GM21528 (cell line): ENCODE data around the gene CACNB4.
"Not testable (repeated sequence)": the region's sequence is repeated elsewhere in the genome, so short reads cannot be mapped to it uniquely, and the experiment has no call there.

Source experiments
- ATAC-seq: cut with Tn5 transposase; IDR thresholded peaks from one replicate; pipeline ENCODE4 v1.9.1; 2021; ENCODE audit warnings: mild to moderate bottlenecking, moderate library complexity; ENCODE audit not compliant: unreplicated experiment, low FRiP score

Gene CACNB4

DNA sequence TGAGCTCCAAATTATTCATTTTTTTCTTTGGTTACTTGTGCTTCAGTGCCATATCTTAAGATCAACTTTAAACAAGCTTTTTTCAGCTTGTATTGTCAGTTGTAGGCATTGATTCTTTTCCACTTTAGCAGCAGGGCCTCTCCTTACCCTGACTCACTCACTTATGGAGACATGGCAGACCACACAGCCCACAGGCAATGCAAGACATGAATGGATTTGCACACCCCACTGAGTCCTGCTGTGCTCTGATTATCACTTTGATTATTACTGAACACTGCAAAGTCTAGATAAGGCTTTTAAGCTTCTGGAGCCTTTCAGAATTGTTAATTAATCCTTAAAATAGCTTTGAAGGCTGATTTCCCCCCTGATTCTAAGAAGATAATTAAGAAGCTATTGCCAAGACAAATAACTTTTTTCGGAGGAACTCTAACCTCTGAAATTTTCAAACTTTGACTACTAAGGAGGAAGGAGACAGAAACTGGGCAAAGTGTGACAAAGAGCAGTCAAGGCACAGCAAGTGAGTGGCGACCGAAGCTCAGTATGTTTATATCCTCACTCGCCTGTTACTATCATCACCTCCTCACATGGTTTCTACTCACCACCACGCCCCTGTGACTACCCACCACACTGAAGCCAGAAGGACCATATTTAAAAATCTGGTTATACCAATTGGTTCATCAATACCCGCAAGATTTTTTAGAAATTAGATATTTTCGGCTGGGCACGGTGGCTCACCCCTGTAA, 43.3 kb downstream of the CACNB4 start:
- no peak for ATAC-seq

DNA sequence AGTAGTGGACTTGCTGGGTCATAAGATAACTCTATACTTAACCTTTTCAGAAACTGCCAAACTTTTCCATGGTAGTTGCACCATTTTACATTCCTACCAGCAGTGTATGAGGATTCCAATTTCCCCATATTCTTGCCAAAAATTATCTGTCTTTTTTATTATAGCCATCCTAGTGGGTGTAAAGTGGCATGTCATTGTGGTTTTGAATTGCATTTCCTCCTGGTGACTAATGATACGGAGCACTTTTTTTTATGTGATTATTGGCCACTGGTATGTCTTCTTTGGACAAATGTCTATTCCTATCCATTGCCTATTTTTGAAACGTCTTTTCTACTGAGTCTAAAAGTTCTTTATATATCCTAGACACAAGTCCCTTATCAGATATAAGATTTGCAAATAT, 44.3 kb downstream of the CACNB4 start:
- no peak for ATAC-seq

DNA sequence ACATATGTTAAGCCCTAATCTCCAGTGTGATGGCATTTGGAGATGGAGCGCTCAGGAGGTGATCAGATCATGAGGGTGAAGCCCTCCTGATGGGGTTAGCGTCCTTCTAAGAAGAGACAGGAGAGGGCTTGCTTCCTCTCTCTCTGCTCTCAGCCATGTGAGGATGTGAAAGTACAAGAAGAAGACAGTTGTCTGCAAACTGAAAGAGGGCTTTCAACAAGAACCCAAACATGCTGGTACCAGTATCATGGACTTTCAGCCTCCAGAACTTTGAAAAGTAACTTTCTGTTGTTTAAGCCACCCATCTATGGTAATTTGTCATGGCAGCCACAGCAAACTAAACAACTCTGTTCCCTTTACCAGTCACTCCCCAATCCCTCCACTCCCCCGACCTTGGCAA, 47.4 kb downstream of the CACNB4 start:
- peak; percentile 36 for ATAC-seq

DNA sequence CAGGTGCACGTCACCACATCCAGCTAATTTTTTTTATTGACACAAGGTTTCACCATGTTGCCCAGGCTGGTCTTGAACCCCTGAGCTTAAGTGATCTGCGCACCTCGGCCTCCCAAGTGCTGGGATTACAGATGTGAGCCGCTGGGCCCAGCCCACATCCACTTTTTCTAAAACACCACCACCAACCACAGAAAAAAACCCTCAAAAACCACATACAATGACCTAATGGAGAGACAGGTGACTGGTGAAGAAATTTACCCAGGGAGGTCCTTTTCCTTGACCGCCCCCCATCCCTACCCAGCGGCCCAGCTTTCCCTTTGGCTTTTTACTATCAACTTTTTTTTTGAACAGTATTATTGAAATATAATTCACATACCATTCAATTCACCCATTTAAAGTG, 47.9 kb downstream of the CACNB4 start:
- ATAC-seq = no peak

DNA sequence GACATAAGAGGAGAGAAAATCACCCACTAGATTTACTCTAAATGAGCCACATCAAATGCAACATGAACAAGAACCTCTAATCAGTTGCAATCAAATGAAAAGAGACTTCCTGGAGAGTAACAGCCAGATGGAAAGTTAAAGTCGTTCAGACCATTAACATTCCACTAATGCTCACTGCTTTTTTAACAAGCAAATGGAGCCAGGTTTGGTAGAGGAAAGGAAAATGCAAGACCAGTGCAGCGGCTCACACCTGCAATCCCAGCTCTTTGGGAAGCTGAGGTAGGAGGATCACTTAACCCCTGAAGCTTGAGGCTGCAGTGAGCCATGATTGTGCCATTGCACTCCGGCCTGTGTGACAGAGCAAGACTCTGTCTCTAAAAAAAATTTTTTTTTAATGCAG, 48.5 kb downstream of the CACNB4 start:
- ATAC-seq = no peak

DNA sequence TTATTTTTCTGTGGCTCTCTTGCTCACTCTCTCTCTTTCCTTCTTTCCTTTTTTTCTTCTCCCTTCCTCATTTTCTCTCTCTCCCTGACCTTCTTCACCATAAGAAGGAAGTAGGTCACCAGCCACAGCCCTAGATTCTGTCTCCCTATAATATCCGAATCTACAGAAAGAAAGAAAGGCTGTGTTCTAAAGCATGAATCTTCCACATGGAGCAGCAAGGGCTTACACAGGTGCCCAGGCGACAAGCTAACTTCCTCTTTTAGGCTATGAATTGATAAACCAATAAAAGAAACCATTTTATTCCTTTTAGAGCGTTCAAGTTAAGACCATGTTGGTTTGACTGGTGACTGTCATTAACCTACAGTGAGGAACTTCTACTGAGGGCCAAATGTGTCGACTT, 49.3 kb downstream of the CACNB4 start:
- no peak for ATAC-seq

DNA sequence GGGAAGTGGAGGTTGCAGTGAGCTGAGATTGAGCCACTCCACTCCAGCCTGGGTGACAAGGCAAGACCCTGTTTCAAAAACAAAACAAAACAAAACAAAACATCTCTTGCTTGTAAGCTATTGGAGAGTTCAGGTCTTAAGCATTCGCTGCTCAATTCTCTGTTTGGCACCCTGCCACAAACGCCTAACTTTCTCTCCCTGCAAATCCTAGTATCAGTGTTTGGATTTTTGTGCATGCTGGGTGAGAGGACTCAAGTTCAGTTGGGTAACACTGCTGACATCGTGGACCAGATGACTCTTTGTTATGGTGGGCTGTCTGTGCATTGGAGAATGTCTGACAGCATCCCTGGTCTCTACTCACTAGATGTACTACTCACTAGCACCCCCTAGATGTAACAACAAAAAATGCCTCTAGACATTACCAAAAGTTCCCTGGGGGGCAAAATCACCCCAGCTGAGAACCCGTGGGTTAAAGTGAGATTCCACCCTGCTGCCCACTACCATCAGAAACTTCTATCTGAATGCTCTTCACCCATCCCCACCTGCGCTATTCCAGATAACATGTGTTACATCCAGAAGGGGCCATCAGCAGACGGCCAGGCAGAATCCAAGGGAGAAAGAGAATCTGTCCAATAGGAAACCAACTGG, 50.9 kb downstream of the CACNB4 start:
- no peak for ATAC-seq

DNA sequence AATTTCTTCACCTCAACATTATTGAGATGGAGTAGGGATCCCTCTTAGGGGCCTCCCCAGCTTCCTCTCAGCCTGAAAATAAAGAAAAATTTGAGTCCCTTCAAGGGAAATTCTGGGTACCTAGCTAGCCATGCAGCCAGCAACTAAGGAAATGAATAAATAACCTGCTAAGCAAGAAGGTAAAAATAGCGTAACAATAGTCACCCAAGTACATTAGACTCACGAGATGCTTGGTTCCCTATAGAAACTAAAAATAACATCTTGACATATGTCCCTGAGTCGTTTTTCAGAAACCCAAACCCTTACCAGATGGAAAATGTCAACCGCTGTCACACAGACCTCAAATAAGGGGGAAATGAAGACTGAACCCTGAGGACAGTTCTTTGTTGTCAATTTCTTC, 51.9 kb downstream of the CACNB4 start:
- peak; percentile 74 for ATAC-seq

DNA sequence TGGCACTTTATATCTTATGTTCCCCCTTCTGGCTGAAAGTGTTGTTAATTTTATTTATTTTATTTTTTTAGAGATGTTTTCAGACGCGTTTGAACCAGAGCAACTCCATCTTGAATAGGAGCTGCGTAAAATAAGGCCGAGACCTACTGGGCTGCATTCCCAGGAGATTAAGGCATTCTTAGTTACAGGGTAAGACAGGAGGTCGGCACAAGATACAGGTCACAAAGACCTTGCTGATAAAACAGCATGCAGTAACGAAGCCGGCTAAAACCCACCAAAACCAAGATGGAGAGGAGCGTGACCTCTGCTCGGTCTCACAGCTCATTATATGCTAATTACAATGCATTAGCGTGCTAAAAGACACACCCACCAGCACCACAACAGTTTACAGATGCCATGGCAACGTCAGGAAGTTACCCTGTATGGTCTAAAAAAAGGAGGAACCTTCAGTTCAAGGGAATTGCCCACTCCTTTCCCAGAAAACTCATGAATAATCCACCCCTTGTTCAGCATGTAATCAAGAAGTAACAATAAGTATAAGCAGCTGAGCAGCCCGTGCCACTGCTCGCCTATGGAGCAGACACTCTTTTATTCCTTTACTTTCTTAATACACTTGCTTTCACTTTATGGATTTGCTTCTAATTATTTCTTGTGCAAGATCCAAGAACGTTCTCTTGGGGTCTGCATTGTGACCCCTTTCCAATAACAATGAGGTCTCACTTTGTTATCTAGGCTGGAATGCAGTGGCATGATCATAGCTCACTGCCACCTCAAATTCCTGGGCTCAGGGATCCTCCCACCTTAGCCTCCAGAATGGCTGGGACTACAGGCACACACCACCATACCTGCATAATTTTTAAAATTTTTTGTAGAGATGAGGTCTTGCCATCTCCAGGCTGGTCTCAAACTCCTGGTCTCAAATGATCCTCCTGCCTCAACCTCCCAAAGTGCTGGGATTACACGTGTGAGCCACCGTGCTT, 55.9 kb downstream of the CACNB4 start:
- no peak for ATAC-seq

DNA sequence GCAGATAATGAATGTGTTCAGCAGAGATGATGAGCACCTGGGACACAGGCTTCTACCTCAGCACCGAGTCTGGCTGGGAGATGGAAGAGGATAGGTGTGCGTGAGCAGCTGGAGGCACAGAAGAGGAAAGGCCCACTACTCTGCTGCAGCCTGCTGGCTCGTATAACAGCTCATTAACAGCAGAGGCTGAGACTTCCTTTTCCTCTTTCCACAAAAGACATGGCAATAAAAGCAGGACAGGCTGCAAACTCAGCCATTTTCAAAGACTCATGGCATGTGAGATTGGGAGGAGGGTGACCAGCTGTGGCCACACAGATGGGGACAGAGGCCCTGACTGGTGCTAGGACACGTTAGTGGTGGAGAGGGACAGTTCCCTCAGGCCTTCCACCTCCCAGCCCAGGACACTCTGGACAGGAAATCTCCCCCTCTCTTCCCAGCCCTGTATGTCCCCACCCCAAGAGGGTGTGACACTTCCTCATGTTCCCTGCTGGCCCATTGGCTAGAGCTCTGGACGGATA, 60.3 kb downstream of the CACNB4 start:
- no peak for ATAC-seq

DNA sequence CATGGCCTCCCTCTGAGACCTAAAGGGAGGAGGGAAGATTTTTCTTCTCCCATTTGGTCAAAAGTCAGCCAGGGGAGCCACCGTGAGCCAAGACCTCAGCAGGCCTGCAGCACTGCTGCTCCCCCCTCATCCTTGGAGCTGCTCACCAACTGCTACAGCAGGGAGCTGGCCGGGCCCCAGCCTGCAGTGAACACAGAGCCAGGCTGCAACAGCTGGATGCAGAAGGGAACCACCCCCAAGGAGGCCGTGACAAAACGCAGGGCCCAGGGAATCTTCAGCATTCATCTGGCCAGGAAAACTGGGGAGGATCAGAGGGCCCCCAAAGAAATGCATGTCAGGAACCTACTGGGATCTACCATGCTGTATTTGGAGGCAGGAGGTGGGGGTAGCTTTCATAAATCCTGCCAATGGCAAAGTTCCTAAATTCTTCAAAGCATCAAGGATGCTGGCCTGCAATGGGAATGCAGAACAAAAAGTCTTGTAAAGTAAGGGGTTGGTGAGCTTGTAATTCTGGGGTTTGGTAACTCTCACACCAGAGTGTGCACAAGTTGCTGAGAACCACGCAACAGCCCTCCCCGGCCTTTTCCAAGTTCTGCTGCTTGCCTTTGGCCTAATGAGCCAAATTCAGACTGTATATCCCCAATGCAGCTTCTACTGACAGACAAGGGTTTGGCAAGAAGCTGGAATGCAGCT, 61.0 kb downstream of the CACNB4 start:
- no peak for ATAC-seq

DNA sequence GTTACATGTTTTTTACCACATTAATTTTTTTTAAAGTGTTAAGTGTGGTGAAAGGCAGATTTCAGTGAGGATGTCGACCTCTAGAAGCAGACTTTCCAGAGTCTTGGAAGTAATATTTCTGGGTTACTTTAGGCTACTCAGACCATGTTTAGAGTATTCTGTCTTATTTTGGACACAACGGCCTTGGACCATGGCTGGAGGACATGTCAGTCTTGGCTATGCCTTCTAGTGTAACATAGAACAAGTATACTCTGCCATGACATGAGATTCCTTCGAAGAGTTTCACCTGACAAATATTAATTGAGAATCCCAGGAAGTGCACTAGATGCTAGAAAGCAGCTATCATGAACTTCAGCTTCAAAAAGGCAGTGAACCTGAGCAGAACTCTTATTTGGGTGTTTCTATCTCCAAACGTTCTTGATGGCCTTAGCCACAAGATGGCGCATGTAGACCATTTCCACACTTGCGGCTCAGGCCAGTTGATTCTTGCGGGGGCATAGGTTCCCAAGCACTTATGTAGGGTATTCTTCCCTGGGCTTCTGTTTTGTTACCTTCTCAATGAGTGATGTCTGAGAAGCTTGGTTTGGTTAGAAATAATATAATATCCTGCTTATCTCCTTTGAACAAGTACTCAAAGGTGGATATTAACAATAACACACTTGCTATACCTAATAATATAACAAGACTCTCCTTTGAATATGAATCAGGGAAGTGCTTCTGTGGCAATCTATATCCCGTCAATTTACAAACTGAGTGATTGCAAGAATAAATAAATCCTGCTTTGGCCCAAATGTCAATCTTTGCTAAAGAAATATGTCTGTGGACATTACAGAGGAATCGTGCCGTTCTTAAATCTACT, 62.0 kb downstream of the CACNB4 start:
- peak; percentile 84 for ATAC-seq

DNA sequence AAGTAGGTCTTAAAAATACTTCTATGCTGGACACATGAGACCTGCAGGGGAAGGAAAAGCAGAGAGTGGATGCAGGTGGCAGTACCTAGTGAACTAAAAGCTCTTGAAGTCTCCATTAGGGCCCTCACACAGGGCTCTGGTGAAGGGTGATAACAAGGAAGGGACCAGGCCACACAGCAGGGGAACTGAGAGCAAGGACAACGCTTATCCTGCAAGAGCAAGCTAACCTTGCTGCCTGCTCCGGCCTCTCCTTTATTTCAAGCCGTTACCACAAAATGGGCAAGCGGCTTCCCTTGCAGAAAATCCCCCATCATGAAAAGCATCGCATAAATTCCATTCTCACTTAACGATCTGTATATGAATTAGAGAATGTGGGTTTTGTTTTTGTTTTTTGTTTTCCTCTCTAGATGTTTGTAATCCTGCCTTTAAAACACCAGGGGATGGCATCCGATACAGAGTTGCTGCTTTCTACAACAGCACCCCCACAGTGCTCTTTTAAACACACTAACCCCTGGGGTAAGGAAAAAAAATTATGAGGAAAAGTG, 64.5 kb downstream of the CACNB4 start:
- no peak for ATAC-seq

DNA sequence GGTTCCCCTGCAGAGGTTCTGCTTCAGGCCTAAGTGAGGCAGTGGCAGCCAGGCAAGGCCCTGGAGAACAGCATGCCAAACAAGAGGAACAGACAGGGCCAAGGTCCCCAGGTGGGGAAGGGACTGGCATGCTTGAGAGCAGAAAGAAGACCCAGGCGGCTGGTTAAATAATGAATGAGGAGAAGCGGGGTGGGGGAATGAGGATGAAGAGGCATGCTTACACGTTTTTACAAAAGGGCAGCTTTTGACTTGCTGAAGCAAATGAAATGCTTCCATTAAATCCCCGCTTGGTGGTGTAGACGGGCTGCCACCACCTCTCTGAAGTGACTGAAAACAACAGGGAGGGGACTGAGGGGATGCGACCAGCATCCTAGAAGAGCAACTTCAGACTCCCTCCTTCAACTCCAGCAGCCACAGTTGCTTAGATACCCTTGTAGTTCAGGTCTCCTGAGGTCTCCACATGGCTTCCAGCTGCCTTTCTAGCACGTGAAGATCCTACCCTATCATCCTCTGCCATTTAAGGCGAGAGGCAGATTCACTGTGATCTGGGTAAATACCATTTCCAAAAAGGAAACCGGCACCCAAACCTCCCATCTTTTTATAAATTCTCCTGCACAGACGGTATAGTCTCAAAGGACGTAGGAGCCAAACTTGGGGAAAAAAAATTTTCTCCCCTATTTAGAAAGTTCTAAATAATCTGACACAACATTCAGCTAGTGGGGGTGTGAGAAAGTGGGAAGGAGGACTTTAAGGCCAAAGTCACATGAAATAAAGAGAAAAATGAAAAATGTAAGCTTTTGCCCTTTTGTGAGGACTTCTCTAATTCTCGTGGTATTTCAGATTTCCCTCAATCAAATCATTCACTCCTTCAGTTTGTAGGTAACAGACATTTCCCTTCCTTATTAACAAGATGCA, 65.6 kb downstream of the CACNB4 start:
- no peak for ATAC-seq

DNA sequence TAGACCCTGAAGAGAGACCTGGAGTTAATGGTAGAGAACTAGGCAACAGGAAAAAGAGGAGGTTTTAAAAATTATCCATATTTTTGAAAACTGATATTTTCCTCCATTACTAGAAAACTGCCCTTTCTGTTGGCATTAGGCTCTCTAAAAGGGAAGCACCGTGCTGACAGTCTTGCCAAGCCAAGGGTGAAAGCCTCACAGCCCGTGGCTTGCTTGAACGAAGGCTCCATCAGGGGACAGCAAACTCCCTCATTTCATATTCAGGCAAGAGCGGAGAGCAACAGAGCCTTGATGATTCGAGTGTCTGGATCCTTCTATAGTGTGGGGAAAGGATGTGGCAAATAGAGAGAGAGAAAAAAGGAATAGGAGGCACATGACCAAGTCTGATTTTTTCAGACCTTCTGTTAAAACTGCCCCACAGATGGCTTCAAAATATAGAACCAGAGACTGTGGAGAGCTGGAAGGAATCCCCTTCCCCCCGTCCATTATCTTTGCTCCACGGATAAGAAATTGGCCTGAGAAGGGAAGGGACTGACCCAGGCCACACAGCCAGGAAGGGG, 67.0 kb downstream of the CACNB4 start:
- no peak for ATAC-seq

DNA sequence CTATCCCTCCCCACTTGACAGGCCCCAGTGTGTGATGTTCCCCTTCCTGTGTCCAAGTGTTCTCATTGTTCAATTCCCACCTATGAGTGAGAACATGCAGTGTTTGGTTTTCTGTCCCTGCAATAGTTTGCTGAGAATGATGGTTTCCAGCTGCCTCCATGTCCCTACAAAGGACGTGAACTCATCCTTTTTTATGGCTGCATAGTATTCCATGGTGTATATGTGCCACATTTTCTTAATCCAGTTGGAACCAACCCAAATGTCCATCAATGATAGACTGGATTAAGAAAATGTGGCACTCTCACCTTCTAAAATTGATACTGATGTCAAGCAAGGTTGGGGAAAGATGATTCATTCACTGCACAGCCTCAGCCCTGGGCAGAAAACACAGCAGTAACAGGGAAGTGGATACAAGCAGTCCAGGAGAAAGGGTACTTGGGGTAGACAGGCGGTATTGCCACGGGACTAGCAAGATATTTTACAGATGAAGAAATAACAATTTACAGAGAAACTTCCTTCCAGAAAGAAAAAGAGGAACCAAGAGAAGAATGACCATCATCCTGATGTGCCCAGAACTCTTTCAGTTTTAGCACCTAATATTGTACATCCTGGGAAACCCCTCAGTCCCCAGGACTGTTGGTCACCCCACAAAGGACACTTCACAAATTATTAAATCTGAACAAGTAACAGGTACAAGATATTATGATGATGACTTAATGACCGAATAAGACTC, 68.1 kb downstream of the CACNB4 start:
- ATAC-seq = not testable (repeated sequence)

DNA sequence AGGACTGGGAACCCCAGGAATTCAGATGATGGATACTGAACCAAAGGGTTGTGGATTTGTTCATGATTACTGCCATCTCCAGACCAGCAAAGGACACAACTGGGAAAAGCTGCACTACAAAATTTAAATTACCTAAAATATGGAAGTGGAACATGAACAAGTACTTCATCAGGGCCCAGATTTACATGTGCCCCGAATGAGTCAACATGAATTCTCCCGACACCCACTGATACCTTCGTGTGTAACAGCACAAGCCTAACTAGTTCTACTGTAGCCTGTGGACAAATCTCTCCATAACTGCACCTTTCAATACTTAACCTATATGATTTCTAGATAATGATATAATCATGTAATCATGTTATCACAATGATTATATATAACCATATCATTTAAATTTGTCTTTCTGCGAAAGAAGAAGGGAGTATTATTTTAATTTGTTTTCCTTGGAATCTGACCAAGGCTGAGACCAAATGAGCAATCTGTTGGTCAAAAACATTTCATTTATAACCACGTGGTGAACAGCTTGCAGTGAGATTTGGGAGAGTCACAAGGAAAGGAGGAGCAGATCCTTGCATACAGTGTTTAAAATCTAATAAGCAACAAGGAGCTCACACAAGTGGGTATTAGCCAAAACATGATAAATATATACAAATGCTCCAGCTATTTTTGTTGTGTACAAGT, 70.5 kb downstream of the CACNB4 start:
- ATAC-seq = no peak
